NCI-H1417 (cell line): ENCODE results near the gene AKNAD1.

Experiments used
- DNase-seq, 3 experiments: peaks; one replicate each; lab custom pipeline; 2025; lab: John Stamatoyannopoulos, UW

AKNAD1 gene

GRCh38 chr1:108865316-108865910 lies 8.5 kb upstream of the AKNAD1 start:
- no peak for DNase-seq

GRCh38 chr1:108863984-108864383 lies 7.1 kb upstream of the AKNAD1 start:
- DNase-seq = no peak

DNA sequence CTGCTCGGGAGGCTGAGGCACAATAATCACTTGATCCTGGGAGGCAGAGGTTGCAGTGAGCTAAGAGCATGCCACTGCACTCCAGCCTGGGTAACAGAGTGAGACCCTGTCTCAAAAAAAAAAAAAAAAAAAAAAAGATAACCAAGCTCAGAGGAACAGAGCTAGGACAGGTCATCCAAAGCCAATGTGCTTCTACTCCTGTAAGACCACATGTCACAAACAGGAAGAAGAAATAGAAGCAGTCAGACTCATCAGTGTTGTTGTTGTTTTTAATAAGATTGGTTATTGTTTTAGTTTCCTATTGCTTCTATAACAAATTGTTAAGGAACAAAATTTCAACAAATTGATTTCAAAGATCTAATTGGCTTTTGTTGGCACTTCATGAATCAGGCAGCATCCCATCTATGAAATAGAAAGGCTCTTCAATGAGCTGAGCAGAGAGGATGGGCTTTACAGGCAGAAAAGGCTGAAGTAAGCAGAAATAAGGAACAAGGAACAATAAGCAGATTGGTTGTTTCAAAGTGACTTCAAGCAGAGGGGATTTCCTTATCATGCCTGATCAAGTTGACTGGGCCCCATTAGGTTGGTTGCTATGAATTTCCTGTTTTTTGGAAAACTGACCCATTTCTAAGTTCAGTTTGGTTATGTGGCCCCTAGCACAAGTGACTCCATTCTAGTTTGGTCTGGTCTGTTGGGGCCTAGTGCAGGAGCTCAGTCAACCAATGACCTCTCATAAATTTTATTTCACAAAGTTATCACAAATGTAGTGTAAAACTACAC lies 6.0 kb upstream of the AKNAD1 start:
- DNase-seq = no peak

DNA sequence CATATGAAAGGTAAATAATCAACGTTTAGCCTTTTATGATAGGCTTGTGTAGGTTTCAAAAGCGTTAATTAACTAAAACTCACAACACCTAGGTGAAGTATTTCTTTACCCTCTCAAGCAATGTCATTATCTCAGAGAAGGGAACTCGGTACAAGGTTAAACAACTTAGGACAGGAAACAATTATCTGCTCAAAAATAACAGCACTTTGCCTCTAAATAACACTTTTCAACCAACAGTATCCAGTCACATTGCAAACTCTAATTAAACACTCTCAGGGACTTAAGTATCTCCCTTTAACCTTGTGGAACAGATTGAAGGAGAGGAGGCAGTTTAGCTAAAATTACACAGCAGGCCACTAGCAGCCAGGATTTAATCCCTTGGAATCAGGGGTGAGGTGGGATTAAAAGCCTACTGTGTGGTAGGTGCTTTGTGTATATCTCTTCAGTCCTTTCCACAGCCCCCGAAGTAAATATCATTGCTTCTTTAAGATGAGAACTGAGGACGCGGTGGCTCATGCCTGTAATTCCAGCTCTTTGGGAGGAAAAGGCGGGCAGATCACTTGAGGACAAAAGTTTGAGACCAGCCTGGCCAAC lies 5.2 kb upstream of the AKNAD1 start:
- DNase-seq = peak in 2 of 3 experiments; percentile 19 to 81

DNA sequence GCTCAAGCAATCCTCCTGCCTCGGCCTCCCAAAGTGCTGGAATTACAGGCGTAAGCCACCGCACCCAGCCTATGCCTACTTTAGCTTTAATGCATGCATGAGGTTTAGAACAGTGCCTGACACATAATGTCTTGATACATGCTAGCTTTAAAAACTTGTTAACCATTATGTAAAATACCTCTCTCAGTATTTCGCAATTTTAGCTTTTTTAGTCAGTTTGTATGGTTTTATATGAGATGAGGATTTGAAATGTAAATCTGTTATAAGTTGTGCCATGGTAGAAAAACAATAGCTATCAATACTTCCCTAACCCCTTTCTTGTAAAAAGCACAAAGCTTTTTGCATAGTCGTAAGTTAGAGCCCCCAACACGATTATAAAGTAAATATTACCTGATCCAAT lies 4.7 kb upstream of the AKNAD1 start:
- no peak for DNase-seq

DNA sequence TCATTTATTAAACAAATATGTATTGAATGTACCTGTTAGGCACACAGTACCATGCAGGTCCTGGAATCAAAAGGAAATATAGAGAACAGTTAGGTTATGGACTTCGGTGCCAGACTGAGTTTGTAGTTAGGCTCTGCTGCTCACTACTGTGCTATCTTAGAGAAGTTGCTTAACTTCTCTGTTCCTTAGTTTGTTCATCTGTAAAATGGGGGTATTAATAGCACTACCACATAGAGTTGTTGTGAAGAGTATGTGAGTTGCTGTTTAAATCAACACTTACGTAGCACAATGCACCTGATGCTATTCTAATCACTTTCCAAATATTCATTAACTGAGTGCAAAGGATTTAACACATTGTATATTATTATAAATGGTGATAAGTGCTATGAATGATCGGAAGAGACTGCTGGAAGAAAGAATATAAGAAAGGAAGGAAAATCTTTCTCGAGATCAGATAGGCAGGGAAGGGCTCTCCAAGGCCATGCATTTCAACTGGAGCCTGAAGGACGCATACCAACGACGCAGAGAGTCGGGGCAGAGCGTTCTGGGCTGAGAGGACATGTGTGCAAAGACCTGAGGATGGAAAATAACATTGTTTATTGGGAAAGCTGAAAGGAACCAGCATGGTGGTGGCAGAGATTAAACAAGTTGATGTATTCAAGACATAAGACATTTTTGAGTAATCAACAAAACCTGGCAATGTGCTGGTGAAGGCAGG lies 3.5 kb upstream of the AKNAD1 start:
- no peak for DNase-seq

DNA sequence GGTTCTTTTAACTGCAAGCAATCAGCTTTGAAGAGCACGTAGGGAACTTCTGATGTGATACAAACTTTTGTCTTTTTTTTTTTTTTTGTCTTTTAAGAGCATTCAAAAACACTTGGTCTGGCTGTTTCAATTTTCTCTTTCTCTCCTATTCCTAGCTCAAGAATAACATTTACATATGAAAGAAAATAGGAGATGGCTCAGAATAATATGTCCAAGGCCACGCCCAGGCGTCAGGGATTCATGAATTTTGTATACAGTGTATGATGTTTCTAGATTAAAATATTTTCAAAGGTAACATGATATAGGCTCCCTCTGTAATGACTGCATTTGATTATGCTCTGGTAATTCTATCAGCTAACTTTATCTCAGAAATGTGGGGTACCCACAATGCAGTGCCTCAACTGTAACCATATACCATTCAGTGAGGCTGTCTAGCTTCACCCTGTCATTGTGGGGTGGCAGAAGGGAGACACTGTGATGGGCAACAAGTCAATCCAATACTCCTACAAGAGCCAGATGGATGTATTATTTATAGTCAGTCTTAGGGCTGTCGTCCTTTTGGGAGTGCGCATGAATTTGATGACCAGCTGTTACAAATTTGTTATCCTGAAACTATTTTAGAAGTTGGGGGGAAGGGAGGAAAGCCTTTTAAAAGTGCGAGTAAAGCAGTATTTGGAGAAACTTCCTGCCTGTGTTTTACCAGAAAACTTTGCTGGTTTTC lies 1.5 kb upstream of the AKNAD1 start:
- no peak for DNase-seq

DNA sequence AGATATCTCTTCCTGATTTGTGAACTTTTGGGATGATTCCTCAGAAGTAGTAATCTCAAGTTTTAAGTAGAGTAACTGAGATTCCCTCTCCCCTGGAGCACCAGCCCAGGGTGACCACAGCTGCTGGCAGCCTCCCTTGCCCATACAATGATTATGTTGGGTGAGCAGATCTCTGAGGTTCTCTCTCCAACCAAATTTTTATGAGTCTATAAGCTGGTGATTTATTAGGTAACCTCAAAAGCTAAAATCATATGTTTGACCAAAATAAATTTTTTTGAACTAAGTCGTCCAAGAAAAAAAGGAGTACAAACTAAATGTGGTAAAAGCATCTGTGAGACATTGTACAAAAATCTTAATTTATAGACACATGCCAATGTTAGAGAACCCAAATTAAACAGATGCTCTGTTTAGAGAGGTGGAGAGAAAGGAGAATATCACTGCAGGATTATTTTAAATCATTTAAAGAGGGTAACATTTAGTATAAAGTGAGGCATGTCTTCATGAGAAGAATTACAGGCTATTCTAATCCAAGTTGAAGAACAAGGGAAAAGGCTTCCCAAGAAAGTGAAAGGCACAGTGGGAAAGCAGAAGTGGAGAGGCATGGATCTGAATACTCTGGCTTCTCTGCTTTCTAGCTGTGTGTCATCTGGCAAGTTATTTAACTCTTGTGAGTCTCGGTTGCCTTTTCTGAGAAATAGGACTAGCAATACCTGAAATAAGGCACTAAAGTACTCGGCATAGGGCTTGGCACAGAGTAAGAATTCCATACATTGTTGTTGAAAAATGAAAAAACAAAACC lies 2.5 kb downstream of the AKNAD1 start:
- DNase-seq = no peak

DNA sequence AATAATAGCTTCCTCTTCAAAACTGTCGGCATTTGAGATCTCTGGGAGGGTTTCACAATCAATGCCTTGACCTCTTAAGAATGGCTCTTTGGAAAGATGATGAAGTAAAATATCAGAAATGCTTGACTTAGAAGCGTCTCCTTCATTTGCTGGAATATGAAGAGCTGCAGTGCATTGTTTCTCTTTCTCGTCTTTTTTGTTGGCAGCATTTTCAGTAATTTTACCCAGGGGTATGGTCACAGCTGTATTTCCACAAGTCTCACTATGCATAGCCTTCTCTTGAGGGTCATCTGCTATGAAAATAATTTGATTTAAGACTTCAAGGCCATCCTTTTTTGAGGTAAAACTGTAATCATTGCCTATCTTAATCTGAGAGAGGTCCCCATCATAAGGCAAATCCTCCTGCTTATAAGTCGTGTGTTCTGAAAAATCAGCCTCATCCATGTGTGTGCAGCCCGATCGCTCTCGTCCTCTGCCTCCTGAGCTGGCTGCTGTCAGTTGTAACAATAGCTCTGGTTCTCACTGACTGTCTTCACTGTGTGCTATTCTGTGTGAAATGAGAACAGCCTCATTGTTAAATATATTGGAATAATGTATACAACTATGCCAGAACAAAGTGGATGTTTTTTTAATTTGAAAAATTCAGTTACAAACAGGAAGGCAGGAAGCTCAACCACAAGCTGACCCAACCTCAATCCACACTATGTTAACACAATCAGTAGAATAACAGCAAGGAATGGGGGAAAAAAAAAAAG lies 4.5 kb downstream of the AKNAD1 start:
- DNase-seq = no peak

DNA sequence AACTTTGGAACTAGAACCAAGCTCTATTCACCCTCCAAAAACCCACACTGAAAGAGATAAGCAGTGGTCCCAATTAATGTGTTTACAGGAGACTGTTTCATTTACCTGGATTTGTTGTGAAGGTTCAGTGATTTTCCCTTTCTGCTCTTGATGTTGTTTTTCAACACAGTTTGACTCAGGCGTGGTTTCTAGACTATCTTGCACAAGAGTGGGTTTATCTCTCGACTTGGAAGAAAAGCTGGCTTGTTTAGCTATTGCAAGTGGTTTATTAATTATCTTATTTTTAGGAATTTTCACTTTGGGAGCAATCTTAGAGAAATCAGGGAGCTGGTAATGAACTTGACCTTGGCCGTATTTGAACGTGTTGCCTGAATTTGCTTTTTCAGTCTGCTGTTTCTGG lies 5.3 kb downstream of the AKNAD1 start:
- no peak for DNase-seq

- no peak for DNase-seq
These were observed 6.0 kb downstream of the AKNAD1 start for GRCh38 chr1:108850929-108851328.

DNA sequence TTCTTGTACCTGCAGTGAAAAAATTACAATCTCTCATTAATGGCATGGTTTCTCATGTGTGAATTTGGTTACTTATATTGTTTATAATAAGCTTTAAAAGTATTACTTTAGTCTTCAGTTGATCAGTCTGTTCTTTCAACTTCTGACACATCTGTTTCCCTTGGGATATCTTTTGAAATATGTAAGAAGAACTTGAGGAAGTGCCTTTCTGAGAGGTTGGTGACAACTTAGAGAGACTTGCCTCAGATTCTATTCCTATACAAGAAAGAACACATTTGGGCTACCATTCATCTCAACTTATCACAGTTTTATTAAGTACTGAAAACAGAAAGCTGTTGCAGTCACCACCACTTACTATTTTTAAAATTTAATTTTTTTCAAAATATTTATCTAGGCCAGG lies 8.1 kb downstream of the AKNAD1 start:
- no peak for DNase-seq

GRCh38 chr1:108847494-108847893 lies 9.4 kb downstream of the AKNAD1 start:
- peak in 1 of 3 experiments; percentile 9 for DNase-seq

DNA sequence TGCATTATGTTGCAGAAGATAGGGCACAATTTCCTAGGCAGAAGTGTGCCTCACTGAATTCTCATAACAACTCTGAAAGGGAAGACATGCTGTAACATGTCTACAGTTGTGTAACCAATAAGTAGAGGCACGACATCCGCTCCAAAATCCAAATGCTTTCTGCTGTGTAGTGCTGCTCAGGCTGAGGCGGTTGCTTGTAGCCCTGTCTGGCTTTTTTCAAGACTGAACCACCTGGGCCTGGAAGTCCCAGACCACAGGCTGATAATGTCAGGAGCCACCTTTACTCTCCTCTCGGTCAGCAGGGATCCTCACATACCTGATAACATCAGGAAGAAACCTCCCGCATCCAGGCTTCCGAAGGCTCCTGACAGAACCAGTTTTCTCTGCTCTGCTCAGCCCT lies 10.9 kb downstream of the AKNAD1 start:
- no peak for DNase-seq

DNA sequence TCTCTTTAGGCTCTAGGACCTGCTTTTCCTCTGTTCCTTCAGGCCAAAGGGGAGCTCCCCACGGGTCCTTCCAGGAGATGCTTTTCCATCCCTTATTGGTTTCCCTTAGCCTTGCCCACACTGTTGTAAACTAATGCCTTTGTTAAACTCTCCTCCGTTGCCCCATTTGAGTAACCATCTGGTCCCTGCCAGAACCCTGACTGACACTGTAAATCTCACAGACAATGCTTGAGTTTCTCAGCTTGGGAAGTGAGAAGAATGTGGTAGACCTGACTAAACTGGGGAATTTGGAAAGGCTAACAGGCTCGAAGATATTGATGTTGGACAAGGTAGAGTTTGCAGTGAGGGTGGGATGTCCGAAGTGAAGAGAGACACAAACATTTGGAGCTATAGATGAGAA lies 11.4 kb downstream of the AKNAD1 start:
- no peak for DNase-seq

DNA sequence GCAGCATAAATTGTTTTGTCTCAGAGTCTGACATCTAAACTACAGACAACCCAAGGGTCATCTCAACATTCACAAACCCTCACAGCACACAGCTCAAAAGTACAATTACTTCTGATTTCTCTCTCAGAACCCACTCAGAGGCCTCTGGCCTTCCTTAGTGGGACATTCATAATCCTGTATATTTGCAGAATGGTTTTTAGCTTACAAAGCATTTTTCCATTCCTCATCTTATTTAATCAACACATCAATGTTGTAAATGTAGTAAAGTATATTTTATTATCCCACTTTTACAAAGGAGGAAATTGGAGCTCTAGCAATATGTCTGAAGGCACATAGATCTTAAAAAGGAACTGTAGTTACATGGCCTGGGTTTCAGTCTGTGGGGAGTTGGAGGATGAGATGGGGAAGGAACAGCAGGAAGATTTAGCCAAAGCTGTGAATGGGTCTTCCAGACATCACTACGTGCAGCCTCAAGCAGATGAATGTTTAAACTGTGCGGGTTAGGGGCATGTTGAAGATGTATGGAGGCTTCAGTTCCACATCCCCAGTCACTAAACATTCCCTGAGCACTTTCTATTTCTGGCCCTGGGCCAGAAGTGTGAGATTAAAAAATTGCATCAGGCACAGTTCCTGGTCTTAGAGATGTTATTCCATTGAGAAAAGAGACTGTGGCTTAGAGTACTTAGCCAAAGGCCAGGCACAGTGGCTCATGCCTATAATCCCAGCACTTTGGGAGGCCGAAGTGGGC lies 13.3 kb downstream of the AKNAD1 start:
- no peak for DNase-seq

GRCh38 chr1:108842525-108843181 lies 14.2 kb downstream of the AKNAD1 start:
- no peak for DNase-seq

- DNase-seq = peak in 1 of 3 experiments; percentile 40
These were observed 15.2 kb downstream of the AKNAD1 start for GRCh38 chr1:108841703-108842102.

- DNase-seq = no peak
These were observed 24.0 kb downstream of the AKNAD1 start for GRCh38 chr1:108832929-108833328.
